ENCODE data around the gene PIGQ.

The PIGQ gene

GRCh38 chr16:556474-557173 lies 13.1 kb upstream of the PIGQ start:
- Histone ChIP-seq H2AFZ (ENCODE audit: low read depth, low read length, severe bottlenecking) (no peak overlapping the region), H3K9ac (ENCODE audit: low read length) (no peak overlapping the region), H3K4me2 (ENCODE audit: low read depth, low read length, poor library complexity, severe bottlenecking) (no peak overlapping the region), H4K20me1 (ENCODE audit: low read depth, low read length) (no peaks in the 10 kb centered on the region), H3K9me2 (replicated peaks; ENCODE audit: insufficient read depth, low read length) (no peaks in the 10 kb centered on the region), H3K27ac (ENCODE audit: low read depth, low read length) (no peak overlapping the region), H3K36me3 (ENCODE audit: low read length) (no peaks in the 10 kb centered on the region), H3K27me3 (ENCODE audit: low read length) (no peaks in the 10 kb centered on the region), H3K4me3 (ENCODE audit: insufficient read depth, low read length, poor library complexity, severe bottlenecking) (no peak overlapping the region), H3K79me2 (ENCODE audit: insufficient read depth, low read length) (no peaks in the 10 kb centered on the region), H3F3A (ENCODE audit: insufficient read depth) (no peaks in the 10 kb centered on the region), H3K9me3 (ENCODE audit: insufficient read depth, low read length) (no peaks in the 10 kb centered on the region)
- TF ChIP-seq CTCF (IDR thresholded peaks at IDR 0.05; ENCODE audit: insufficient read depth, low read length, poor library complexity, severe bottlenecking) (no peak), EZH2phosphoT487 (conservative IDR thresholded peaks at IDR 0.05; ENCODE audit: low read length) (no peak)

- H3F3A ChIP-seq (ENCODE audit: insufficient read depth): no peaks in the 10 kb centered on the region
- H3K9ac ChIP-seq (ENCODE audit: low read length): no peak overlapping the region
- H3K27me3 ChIP-seq (ENCODE audit: low read length): no peaks in the 10 kb centered on the region
Measured at GRCh38 chr16:557463-558297, 12.1 kb upstream of the PIGQ start.

GRCh38 chr16:558298-559020 lies 11.3 kb upstream of the PIGQ start:
- H3K9me2 ChIP-seq (replicated peaks; ENCODE audit: insufficient read depth, low read length): no peaks in the 10 kb centered on the region
- no peak overlapping the region for H3K9ac ChIP-seq (ENCODE audit: low read length)

More at GRCh38 chr16:557463-558297, 12.1 kb upstream of the PIGQ start:
- H4K20me1 ChIP-seq (ENCODE audit: low read depth, low read length): no peaks in the 10 kb centered on the region
- H3K4me2 ChIP-seq (ENCODE audit: low read depth, low read length, poor library complexity, severe bottlenecking): no peak overlapping the region
- H3K27ac ChIP-seq (ENCODE audit: low read depth, low read length): no peak overlapping the region
- no peaks in the 10 kb centered on the region for H3K9me2 ChIP-seq (replicated peaks; ENCODE audit: insufficient read depth, low read length)
- H2AFZ ChIP-seq (ENCODE audit: low read depth, low read length, severe bottlenecking): no peak overlapping the region
- TF ChIP-seq CTCF (IDR thresholded peaks at IDR 0.05; ENCODE audit: insufficient read depth, low read length, poor library complexity, severe bottlenecking): no peak
- no peak for TF ChIP-seq EZH2phosphoT487 (conservative IDR thresholded peaks at IDR 0.05; ENCODE audit: low read length)
- no peaks in the 10 kb centered on the region for H3K9me3 ChIP-seq (ENCODE audit: insufficient read depth, low read length)
- no peaks in the 10 kb centered on the region for H3K36me3 ChIP-seq (ENCODE audit: low read length)
- H3K4me3 ChIP-seq (ENCODE audit: insufficient read depth, low read length, poor library complexity, severe bottlenecking): no peak overlapping the region
- no peaks in the 10 kb centered on the region for H3K79me2 ChIP-seq (ENCODE audit: insufficient read depth, low read length)

More at GRCh38 chr16:558298-559020, 11.3 kb upstream of the PIGQ start:
- H3K79me2 ChIP-seq (ENCODE audit: insufficient read depth, low read length): no peaks in the 10 kb centered on the region
- no peak overlapping the region for H2AFZ ChIP-seq (ENCODE audit: low read depth, low read length, severe bottlenecking)
- H4K20me1 ChIP-seq (ENCODE audit: low read depth, low read length): no peaks in the 10 kb centered on the region
- no peaks in the 10 kb centered on the region for H3K9me3 ChIP-seq (ENCODE audit: insufficient read depth, low read length)
- no peak overlapping the region for H3K4me3 ChIP-seq (ENCODE audit: insufficient read depth, low read length, poor library complexity, severe bottlenecking)
- no peak overlapping the region for H3K4me2 ChIP-seq (ENCODE audit: low read depth, low read length, poor library complexity, severe bottlenecking)
- no peaks in the 10 kb centered on the region for H3K27me3 ChIP-seq (ENCODE audit: low read length)
- H3F3A ChIP-seq (ENCODE audit: insufficient read depth): no peaks in the 10 kb centered on the region
- no peak overlapping the region for H3K27ac ChIP-seq (ENCODE audit: low read depth, low read length)
- TF ChIP-seq EZH2phosphoT487 (conservative IDR thresholded peaks at IDR 0.05; ENCODE audit: low read length): no peak
- no peak for TF ChIP-seq CTCF (IDR thresholded peaks at IDR 0.05; ENCODE audit: insufficient read depth, low read length, poor library complexity, severe bottlenecking)
- no peaks in the 10 kb centered on the region for H3K36me3 ChIP-seq (ENCODE audit: low read length)
